K562 (cell line): Measurements from ENCODE around the gene GGT6. TPM values are rescaled to one million over a fixed set of nuclear protein-coding genes. Genes with fewer than 3 reads are reported as not detected.

Experiments
- ATAC-seq: fragments of 200-7000 bp; cut with Tn5 transposase; 3 replicates; pipeline ENCODE4 v1.9.1; 2020; ENCODE audit warnings: moderate library complexity
- BruUV-seq: library from RNA; stranded (reverse); fragments of 400-500 nt; replicated peaks from 2 replicates; lab custom pipeline; 2021; lab: Mats Ljungman, UMichigan
- CTCF ChIA-PET: fragments of 300-600 bp; formaldehyde crosslinking; extraction: SDS; loops from one replicate; lab custom pipeline; 2021; ENCODE audit warnings: low intra/inter-chr PET ratio; lab: Yijun Ruan, JAX
- POLR2A ChIA-PET: fragments of 300-600, 350-650 bp; sonication (Branson Sonifier 250); formaldehyde crosslinking; extraction: SDS; loops from one replicate; lab custom pipeline; 2021; ENCODE audit warnings: antibody characterized with exemption, inconsistent platforms; lab: Yijun Ruan, JAX
- DNase-seq, 4 experiments: peaks; one replicate each; pipeline versions ENCODE4 v3.0.0 to v3.0.0-alpha.2; 2011 to 2018; ENCODE audit warnings: low spot score in 3 of 4, mixed read lengths in 3 of 4; ENCODE audit errors: extremely low read depth in 1 of 4
- FAIRE-seq: peaks from 2 replicates; lab custom pipeline; 2011; peaks lifted over from hg19 to GRCh38; lab: Jason Lieb, UNC
- H2AFZ ChIP-seq: 2 replicates; pipeline ENCODE4 v1.6.0; 2011; ENCODE audit warnings: low read depth, low read length, control low read depth, inconsistent platforms
- H3K27ac ChIP-seq: fragments of 200-600 bp; 3 replicates; pipeline ENCODE4 v1.8.0; 2011; ENCODE audit warnings: low read depth, mild to moderate bottlenecking, control low read depth, inconsistent platforms, low read length, moderate library complexity, mixed read lengths; ENCODE audit errors: extremely low read depth
- H3K27me3 ChIP-seq, 2 experiments: fragments of 300-600 bp in 1 of 2; 2 replicates in 1 of 2; 3 replicates in 1 of 2; pipeline versions ENCODE4 v1.6.0 to v1.8.0; 2011; ENCODE audit warnings: inconsistent platforms in 2 of 2, low read length in 2 of 2, mild to moderate bottlenecking in 1 of 2, mixed read lengths in 1 of 2, moderate library complexity in 1 of 2; ENCODE audit not compliant: control insufficient read depth in 2 of 2, insufficient read depth in 2 of 2
- H3K36me3 ChIP-seq: fragments of 300-600 bp; 3 replicates; pipeline ENCODE4 v1.8.0; 2011; ENCODE audit warnings: mild to moderate bottlenecking, low read length, inconsistent platforms; ENCODE audit not compliant: control insufficient read depth, insufficient read depth
- H3K4me1 ChIP-seq, 2 experiments: fragments of 200-600 bp in 1 of 2; replicated peaks in 1 of 2; 2 replicates in 1 of 2; 3 replicates in 1 of 2; pipeline versions ENCODE4 v1.5.1 to v1.8.0; 2011; ENCODE audit warnings: inconsistent platforms in 2 of 2, low read length in 2 of 2, mild to moderate bottlenecking in 1 of 2, mixed read lengths in 1 of 2, moderate library complexity in 1 of 2; ENCODE audit not compliant: control insufficient read depth in 2 of 2, insufficient read depth in 2 of 2
- H3K4me2 ChIP-seq: 2 replicates; pipeline ENCODE4 v1.6.1; 2011; ENCODE audit warnings: low read length, control low read depth, inconsistent platforms, mixed read lengths; ENCODE audit not compliant: insufficient read depth
- H3K4me3 ChIP-seq: fragments of 200-600 bp; sonication (generic), shearing (Covaris generic); 2 replicates; pipeline ENCODE4 v1.5.1; 2016; ENCODE audit warnings: control low read depth, inconsistent platforms
- H3K79me2 ChIP-seq: fragments of 200-600 bp; 3 replicates; pipeline ENCODE4 v1.8.0; 2011; ENCODE audit warnings: low read length, inconsistent platforms; ENCODE audit not compliant: control insufficient read depth, insufficient read depth
- H3K9ac ChIP-seq, 2 experiments: 2 replicates each; pipeline versions ENCODE4 v1.6.0 to v1.6.1; 2011; ENCODE audit warnings: low read depth in 2 of 2, low read length in 2 of 2, control low read depth in 1 of 2, inconsistent platforms in 1 of 2, mild to moderate bottlenecking in 1 of 2, mixed read lengths in 1 of 2; ENCODE audit not compliant: insufficient read depth in 1 of 2
- H3K9me1 ChIP-seq: one replicate; pipeline ENCODE4 v1.6.0; 2011; ENCODE audit warnings: inconsistent platforms, mild to moderate bottlenecking, low read length, moderate library complexity; ENCODE audit not compliant: control insufficient read depth, insufficient read depth
- H3K9me3 ChIP-seq: replicated peaks from 2 replicates; pipeline ENCODE4 v1.5.1; 2011; ENCODE audit warnings: low read depth, low read length, inconsistent platforms; ENCODE audit not compliant: control insufficient read depth, insufficient read depth
- H4K20me1 ChIP-seq: replicated peaks from 2 replicates; pipeline ENCODE4 v1.6.1; 2011; ENCODE audit warnings: low read length, inconsistent platforms, mixed read lengths; ENCODE audit not compliant: control insufficient read depth, insufficient read depth
- CREBBP ChIP-seq: IDR thresholded peaks from one replicate; pipeline ENCODE4 v1.6.1; 2012; ENCODE audit warnings: low read depth, mild to moderate bottlenecking, control low read depth, inconsistent platforms, low read length
- ILK ChIP-seq: fragments of 450-650 bp; IDR thresholded peaks from 2 replicates; pipeline ENCODE4 v1.6.1; 2016; ENCODE audit warnings: missing genetic modification characterization, low read depth, mild to moderate bottlenecking, missing compliant biosample characterization, moderate library complexity, borderline replicate concordance
- SETDB1 ChIP-seq: IDR thresholded peaks from one replicate; pipeline ENCODE4 v1.6.1; 2012; ENCODE audit warnings: low read length, control low read depth, inconsistent platforms
- ZNF717 ChIP-seq: fragments of 250-450 bp; sonication (Bioruptor Pico); IDR thresholded peaks from 2 replicates; pipeline ENCODE4 v1.5.0; 2021
- WGBS: fragments of 100-300 bp; shearing (Covaris generic); methylation state at CpG from one replicate; pipeline ENCODE4 v1.1.6; 2016; ENCODE audit warnings: low coverage, mixed read lengths; ENCODE audit not compliant: insufficient coverage; ENCODE audit errors: missing lambda C conversion rate; 5-methylcytosine and 5-hydroxymethylcytosine counted together
- in situ Hi-C: fragments of 300-500 bp; cut with MboI; formaldehyde crosslinking; loops from 4 replicates; pipeline ENCODE4 v1.15.0; 2018; ENCODE audit warnings: inconsistent platforms, mixed read lengths
- intact Hi-C: fragments of 100-400 bp; cut with micrococcal nuclease; formaldehyde crosslinking; loops from 2 replicates; pipeline ENCODE4 v1.14.2; 2022
- polyA plus RNA-seq, 8 experiments: library from polyadenylated mRNA; depleted of rRNA in 4 of 8; stranded (reverse) in 5 of 8; unstranded in 3 of 8; fragments of >200 nt; fragmentation: Nextera tagmentation in 2 of 8; fragmentation: Illumina TruSeq in 1 of 8; extraction: Ambion mirVana in 2 of 8; extraction: Trizol in 1 of 8; gene quantifications; 2 replicates each; pipeline versions ENCODE4 v1.2.1 to v1.2.3, GENCODE V29; 2011 to 2014; ENCODE audit warnings: inconsistent platforms in 1 of 8, missing spikeins in 1 of 8
- total RNA-seq, 7 experiments: library from RNA; depleted of rRNA in 6 of 7; stranded (reverse); fragments of >200 nt in 6 of 7; fragmentation: Illumina TruSeq in 2 of 7; extraction: Trizol in 2 of 7; gene quantifications; 2 replicates each; pipeline versions ENCODE4 v1.2.1 to v1.2.3, GENCODE V29; 2011 to 2021; ENCODE audit warnings: low replicate concordance in 1 of 7
- TF ChIP-seq, protein P1 (sequence below), 2 experiments: fragments of 150-350 bp in 1 of 2; IDR thresholded peaks; 2 replicates each; pipeline ENCODE4 v1.6.1; 2012 to 2016; ENCODE audit warnings: low read depth in 2 of 2, low read length in 2 of 2, mild to moderate bottlenecking in 1 of 2, moderate library complexity in 1 of 2

The GGT6 gene
- total and polyA plus RNA-seq, 9 of the 15 experiments (the other 6 are each of a cell fraction or from before 2014, with no cell fraction given), result 0.09 TPM; not detected in 8

DNA sequence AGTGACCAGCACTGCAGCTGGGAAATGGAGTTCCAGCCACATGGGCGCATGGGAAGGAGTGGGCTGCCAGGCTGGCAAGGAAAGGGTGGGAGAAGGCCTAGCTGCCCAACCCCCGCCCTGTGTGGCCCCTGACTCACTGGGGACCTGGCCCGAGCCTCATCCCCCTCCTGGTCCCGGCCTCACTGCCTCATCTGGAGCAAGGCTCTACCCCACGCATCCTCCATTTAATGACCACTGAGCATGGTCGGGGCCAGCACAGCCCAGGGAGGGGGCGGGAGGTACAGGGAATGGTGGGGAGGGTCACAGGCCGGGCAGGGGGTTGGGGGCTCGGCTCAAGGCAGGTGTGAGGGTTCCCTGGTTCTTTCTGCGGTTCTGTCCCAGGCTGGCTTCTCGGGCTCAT is 45.6 kb downstream of the GGT6 start (continued):
- TF ChIP-seq, protein P1, sequence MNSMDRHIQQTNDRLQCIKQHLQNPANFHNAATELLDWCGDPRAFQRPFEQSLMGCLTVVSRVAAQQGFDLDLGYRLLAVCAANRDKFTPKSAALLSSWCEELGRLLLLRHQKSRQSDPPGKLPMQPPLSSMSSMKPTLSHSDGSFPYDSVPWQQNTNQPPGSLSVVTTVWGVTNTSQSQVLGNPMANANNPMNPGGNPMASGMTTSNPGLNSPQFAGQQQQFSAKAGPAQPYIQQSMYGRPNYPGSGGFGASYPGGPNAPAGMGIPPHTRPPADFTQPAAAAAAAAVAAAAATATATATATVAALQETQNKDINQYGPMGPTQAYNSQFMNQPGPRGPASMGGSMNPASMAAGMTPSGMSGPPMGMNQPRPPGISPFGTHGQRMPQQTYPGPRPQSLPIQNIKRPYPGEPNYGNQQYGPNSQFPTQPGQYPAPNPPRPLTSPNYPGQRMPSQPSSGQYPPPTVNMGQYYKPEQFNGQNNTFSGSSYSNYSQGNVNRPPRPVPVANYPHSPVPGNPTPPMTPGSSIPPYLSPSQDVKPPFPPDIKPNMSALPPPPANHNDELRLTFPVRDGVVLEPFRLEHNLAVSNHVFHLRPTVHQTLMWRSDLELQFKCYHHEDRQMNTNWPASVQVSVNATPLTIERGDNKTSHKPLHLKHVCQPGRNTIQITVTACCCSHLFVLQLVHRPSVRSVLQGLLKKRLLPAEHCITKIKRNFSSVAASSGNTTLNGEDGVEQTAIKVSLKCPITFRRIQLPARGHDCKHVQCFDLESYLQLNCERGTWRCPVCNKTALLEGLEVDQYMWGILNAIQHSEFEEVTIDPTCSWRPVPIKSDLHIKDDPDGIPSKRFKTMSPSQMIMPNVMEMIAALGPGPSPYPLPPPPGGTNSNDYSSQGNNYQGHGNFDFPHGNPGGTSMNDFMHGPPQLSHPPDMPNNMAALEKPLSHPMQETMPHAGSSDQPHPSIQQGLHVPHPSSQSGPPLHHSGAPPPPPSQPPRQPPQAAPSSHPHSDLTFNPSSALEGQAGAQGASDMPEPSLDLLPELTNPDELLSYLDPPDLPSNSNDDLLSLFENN (IDR thresholded peaks at IDR 0.05; ENCODE audit: low read depth in 2 of 2, low read length in 2 of 2), result no peak
- TF ChIP-seq ILK, result no peak

DNA sequence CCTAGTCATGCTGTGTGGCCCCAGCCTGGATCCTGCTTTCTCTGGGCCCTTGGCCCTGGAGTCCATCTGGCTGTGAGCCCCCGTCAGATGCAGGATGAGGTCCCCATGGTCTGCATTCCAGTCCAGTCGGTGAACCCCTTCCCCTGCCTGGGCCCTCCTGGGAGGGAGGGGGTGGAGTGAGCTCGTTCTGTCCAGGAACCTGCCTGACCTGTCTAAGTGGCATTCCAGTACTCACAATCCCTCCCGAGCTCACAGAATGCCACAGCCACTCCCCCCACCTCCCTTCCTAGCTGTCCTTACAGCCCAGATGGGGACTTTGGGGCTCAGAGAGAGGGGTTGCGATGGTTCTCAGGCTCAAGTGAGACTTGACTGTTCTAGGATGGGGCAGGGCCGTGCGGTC is 46.2 kb downstream of the GGT6 start:
- CTCF ChIA-PET, result no interaction called here
- 24% methylated on average over 6 of the region's 7 CpGs for WGBS
- Histone ChIP-seq H3K9me3 (no peaks in the 10 kb centered on the region), H3K9ac (peak overlapping the region in 1 of 2 experiments; percentile 45; a peak in 1 of 4 replicates), H3K36me3 (no peaks in the 10 kb centered on the region), H3K27ac (no peak overlapping the region), H2AFZ (no peak overlapping the region), H3K4me3 (no peak overlapping the region), H3K9me1 (no peaks in the 10 kb centered on the region), H3K4me1 (peaks cover 0 to 32% of the 10 kb centered on the region in 2 experiments; a peak in 2 of 5 replicates), H3K79me2 (no peaks in the 10 kb centered on the region), H3K27me3 (peaks cover 4 to 63% of the 10 kb centered on the region in 2 experiments; a peak in 3 of 5 replicates), H4K20me1 (peaks cover 3% of the 10 kb centered on the region; the same call in 1 of the 2 replicates), H3K4me2 (no peak overlapping the region)
- intact Hi-C loops, result no loop called here
- ATAC-seq, result no peak
- DNase-seq, result no peak
- POLR2A ChIA-PET, result no interaction called here
- no peak for TF ChIP-seq CREBBP
- no peak for TF ChIP-seq SETDB1
- no peak for TF ChIP-seq ZNF717 (CRISPR knock-in tag)
- in situ Hi-C loops, result no loop called here
- BruUV-seq, result no TSS peak
- no peak for FAIRE-seq
